Activated B cell treated with CpG ODN at 0.5 μM for 24 hours (primary cell): ENCODE measurements around the gene OTUD3. TPM values are rescaled to one million over a fixed set of nuclear protein-coding genes. Genes with fewer than 3 reads are reported as not detected.

Experiments used
- ATAC-seq: fragments of 200-7000 bp; cut with Tn5 transposase; one replicate; pipeline ENCODE4 v1.10.0; 2021; ENCODE audit warnings: low read depth, mild to moderate bottlenecking, moderate library complexity
- CTCF ChIA-PET: fragments of 350-600 bp; sonication (Branson Sonifier 250); formaldehyde crosslinking; loops from one replicate; lab custom pipeline; 2021; ENCODE audit warnings: antibody characterized with exemption; lab: Charles Lee
- POLR2A ChIA-PET: fragments of 350-600 bp; sonication (Branson Sonifier 250); formaldehyde crosslinking; loops from one replicate; lab custom pipeline; 2021; ENCODE audit warnings: antibody characterized with exemption; lab: Charles Lee
- DNase-seq: peaks from one replicate; pipeline ENCODE4 v3.0.0; 2022
- H3K27ac Mint-ChIP-seq: one replicate; pipeline ENCODE4 v1.8.0; 2020; ENCODE audit warnings: mixed read lengths
- H3K27me3 Mint-ChIP-seq: one replicate; pipeline ENCODE4 v1.8.0; 2021; ENCODE audit warnings: mixed read lengths
- H3K36me3 Mint-ChIP-seq: one replicate; pipeline ENCODE4 v1.8.0; 2021; ENCODE audit warnings: low read depth, mixed read lengths
- H3K4me1 Mint-ChIP-seq: one replicate; pipeline ENCODE4 v1.8.0; 2021; ENCODE audit warnings: mixed read lengths
- H3K4me3 Mint-ChIP-seq: one replicate; pipeline ENCODE4 v1.8.0; 2020; ENCODE audit warnings: mild to moderate bottlenecking, mixed read lengths
- H3K9me3 Mint-ChIP-seq: one replicate; pipeline ENCODE4 v1.8.0; 2020; ENCODE audit warnings: mixed read lengths
- CTCF ChIP-seq: fragments of 200-600 bp; IDR thresholded peaks from one replicate; pipeline ENCODE4 v1.8.0; 2022; ENCODE audit warnings: antibody characterized with exemption, mild to moderate bottlenecking
- intact Hi-C: fragments of 100-400 bp; cut with micrococcal nuclease; formaldehyde crosslinking; loops from one replicate; pipeline ENCODE4 v1.15.1; 2024
- total RNA-seq: library from RNA; stranded (reverse); gene quantifications from 2 replicates; pipeline ENCODE4 v1.2.3, GENCODE V29; 2022

Gene OTUD3
- total RNA-seq, 1 donor from 2014 or later, result 14.2 TPM

GRCh38 chr1:19861034-19861433 is 21.2 kb upstream of the OTUD3 start:
- Mint-ChIP-seq H3K4me1 (no peaks in the 10 kb centered on the region), H3K4me3 (no peak overlapping the region), H3K27me3 (peaks cover 33% of the 10 kb centered on the region), H3K36me3 (no peaks in the 10 kb centered on the region), H3K9me3 (peaks cover 14% of the 10 kb centered on the region), H3K27ac (no peak overlapping the region)
- ATAC-seq (no peak), DNase-seq (no peak)
- TF ChIP-seq CTCF, result no peak
- intact Hi-C loops, result no loop called here
- CTCF ChIA-PET, result no interaction called here
- POLR2A ChIA-PET, result no interaction called here

GRCh38 chr1:19861842-19862530 is 20.2 kb upstream of the OTUD3 start:
- ChIA-PET POLR2A (no interaction called here), CTCF (no interaction called here)

GRCh38 chr1:19862944-19863343 is 19.3 kb upstream of the OTUD3 start:
- peaks cover 33% of the 10 kb centered on the region for H3K27me3 Mint-ChIP-seq
- no peaks in the 10 kb centered on the region for H3K36me3 Mint-ChIP-seq
- H3K9me3 Mint-ChIP-seq, result peaks cover 14% of the 10 kb centered on the region
- H3K27ac Mint-ChIP-seq, result no peak overlapping the region
- TF ChIP-seq CTCF, result no peak
- intact Hi-C loops, result no loop called here
- H3K4me1 Mint-ChIP-seq, result no peaks in the 10 kb centered on the region
- ATAC-seq (no peak), DNase-seq (no peak)
- no peak overlapping the region for H3K4me3 Mint-ChIP-seq
- CTCF ChIA-PET, result no interaction called here
- POLR2A ChIA-PET, result no interaction called here

More at GRCh38 chr1:19861842-19862530, 20.2 kb upstream of the OTUD3 start:
- no peaks in the 10 kb centered on the region for H3K36me3 Mint-ChIP-seq
- intact Hi-C loops, result no loop called here
- no peak for TF ChIP-seq CTCF
- peaks cover 14% of the 10 kb centered on the region for H3K9me3 Mint-ChIP-seq
- no peaks in the 10 kb centered on the region for H3K4me1 Mint-ChIP-seq
- no peak overlapping the region for H3K27ac Mint-ChIP-seq
- DNase-seq (no peak), ATAC-seq (no peak)
- peaks cover 34% of the 10 kb centered on the region for H3K27me3 Mint-ChIP-seq
- no peak overlapping the region for H3K4me3 Mint-ChIP-seq

GRCh38 chr1:19864570-19865160 is 17.5 kb upstream of the OTUD3 start:
- Mint-ChIP-seq H3K4me1 (no peaks in the 10 kb centered on the region), H3K36me3 (no peaks in the 10 kb centered on the region), H3K9me3 (peaks cover 14% of the 10 kb centered on the region), H3K27me3 (peaks cover 38% of the 10 kb centered on the region), H3K27ac (no peak overlapping the region), H3K4me3 (no peak overlapping the region)
- no peak for ATAC-seq
- CTCF ChIA-PET, result interaction anchor here (0.7 kb wide), 1 partner anchor 953 kb away, joined by 3 read pairs; no protein-coding TSS in a partner anchor
- DNase-seq, result no peak
- intact Hi-C loops, result no loop called here
- no peak for TF ChIP-seq CTCF
- POLR2A ChIA-PET, result no interaction called here

GRCh38 chr1:19866029-19866428 is 16.2 kb upstream of the OTUD3 start:
- DNase-seq (no peak), ATAC-seq (no peak)
- POLR2A ChIA-PET, result no interaction called here
- CTCF ChIA-PET, result no interaction called here
- H3K36me3 Mint-ChIP-seq, result no peaks in the 10 kb centered on the region
- no peak for TF ChIP-seq CTCF
- H3K9me3 Mint-ChIP-seq, result peaks cover 14% of the 10 kb centered on the region
- no peaks in the 10 kb centered on the region for H3K4me1 Mint-ChIP-seq
- no peak overlapping the region for H3K27ac Mint-ChIP-seq
- no peak overlapping the region for H3K4me3 Mint-ChIP-seq
- intact Hi-C loops, result no loop called here
- H3K27me3 Mint-ChIP-seq, result peaks cover 39% of the 10 kb centered on the region
